ENCODE results near the gene GSPT1.

The GSPT1 gene

DNA sequence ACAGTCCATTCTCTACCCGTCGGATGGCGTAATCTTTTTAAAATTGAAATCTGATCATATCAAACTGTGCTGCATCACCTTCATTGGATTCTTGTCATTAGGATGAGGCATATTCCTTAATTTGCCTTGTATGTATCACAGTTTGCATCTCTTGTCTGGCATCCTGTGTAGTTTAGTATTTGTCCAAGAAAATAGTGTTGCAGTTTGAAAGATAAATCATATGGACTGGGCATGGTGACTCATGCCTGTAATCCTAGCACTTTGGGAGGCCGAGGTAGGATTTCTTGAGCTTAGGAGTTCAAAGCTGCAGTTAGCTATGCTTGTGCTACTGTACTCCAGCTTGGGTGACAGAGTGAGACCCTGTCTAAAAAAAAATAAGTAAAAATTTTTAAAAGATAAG, 58.6 kb downstream of the GSPT1 start:
- in situ Hi-C loops (cut with MboI; ENCODE audit: low pct_unique_long_range_greater_than_20kb, low sequenced_read_pairs, unreplicated experiment): loop anchor here (25.0 kb wide), 1 partner anchor 205 kb away; no protein-coding TSS in a partner anchor
- TF ChIP-seq, protein P1, sequence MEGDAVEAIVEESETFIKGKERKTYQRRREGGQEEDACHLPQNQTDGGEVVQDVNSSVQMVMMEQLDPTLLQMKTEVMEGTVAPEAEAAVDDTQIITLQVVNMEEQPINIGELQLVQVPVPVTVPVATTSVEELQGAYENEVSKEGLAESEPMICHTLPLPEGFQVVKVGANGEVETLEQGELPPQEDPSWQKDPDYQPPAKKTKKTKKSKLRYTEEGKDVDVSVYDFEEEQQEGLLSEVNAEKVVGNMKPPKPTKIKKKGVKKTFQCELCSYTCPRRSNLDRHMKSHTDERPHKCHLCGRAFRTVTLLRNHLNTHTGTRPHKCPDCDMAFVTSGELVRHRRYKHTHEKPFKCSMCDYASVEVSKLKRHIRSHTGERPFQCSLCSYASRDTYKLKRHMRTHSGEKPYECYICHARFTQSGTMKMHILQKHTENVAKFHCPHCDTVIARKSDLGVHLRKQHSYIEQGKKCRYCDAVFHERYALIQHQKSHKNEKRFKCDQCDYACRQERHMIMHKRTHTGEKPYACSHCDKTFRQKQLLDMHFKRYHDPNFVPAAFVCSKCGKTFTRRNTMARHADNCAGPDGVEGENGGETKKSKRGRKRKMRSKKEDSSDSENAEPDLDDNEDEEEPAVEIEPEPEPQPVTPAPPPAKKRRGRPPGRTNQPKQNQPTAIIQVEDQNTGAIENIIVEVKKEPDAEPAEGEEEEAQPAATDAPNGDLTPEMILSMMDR (IDR thresholded peaks at IDR 0.05; ENCODE audit: extremely low read depth, insufficient read depth, missing control alignments): no peak
- no peak for DNase-seq (ENCODE audit: low spot score)

DNA sequence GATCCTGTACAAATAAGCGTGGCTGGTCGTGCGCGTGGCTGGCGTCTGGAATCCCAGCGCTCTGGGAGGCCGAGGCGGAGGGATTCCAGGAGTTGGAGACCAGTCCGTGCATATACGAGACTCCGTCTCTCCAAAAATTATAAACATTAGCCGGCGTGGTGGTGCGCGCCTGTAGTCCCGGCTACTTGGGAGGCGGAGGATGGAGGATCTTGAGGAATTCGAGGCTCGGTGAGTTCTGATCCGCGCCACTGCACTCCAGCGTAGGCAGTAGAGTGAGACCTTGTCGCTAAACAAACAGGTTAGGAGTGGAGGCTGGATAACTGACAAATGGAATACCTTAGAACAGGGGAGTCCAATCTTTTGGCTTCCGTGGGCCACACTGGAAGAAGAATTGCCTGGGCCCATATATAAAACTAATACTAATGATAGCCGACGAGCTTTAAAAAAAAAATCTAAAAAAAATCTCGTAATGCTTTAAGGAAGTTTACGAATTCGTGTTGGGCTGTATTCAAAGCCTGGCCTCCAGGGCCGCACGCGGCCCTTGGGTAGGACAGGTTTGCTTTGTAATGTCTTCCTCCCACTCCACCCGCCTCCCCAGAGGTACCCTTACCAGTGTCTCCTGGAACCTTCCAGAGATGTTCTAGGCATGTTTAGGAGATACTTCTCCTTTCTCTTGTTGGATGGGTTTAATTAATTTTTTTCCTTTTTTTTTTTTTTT, 63.5 kb downstream of the GSPT1 start:
- no peak for DNase-seq (ENCODE audit: low spot score)
- in situ Hi-C loops (cut with MboI; ENCODE audit: low pct_unique_long_range_greater_than_20kb, low sequenced_read_pairs, unreplicated experiment): loop anchor here (25.0 kb wide), 1 partner anchor 210 kb away; no protein-coding TSS in a partner anchor
- TF ChIP-seq, protein P1 (IDR thresholded peaks at IDR 0.05; ENCODE audit: extremely low read depth, insufficient read depth, missing control alignments): no peak

DNA sequence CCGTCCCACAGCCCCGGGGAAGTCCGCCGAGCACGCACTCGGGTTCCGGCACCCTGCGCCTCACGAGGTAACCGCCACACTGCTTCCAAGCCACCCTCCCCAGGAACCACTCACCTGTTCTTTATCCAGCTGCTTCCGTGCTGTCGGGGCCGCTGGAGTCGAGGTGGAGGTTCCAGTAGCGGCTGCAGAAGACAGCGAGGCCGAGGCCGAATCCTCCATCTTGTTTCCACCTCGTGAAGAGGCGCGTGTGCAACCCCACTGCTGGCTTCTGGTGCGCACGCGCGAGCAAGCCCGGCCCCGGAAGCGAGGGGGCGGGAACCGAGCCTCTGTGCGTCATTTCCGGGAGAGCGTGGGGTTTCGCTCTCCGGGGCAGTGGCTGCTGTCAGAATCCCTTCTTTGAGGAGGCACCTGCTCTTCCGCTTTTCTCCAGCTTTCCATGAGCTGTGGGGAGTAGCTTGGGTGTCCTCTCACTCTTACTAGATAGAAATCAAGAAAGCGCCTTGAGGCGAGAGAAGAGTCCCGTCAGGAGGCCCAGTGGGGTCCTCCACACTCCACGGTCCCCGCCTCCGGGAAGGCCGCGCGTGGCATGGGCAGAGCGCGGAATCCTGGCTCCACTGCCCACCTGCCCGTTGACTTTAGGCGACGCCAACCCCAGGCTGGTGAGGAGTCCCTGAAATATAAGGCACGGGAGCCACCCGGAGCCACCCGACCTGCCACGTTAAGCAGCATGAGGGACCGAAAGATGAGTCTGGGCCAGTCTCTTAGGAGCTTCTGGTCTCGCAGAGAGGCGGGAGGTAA, 64.3 kb downstream of the GSPT1 start, which contains the start of gene RSL1D1:
Gene RSL1D1 (minus strand): TSS at position 249 of the 798 bp plus-strand sequence. CDS start 30 bp downstream, at position 219.
- TF ChIP-seq, protein P1 (IDR thresholded peaks at IDR 0.05; ENCODE audit: extremely low read depth, insufficient read depth, missing control alignments): no peak
- DNase-seq (ENCODE audit: low spot score): peak; percentile 96
- in situ Hi-C loops (cut with MboI; ENCODE audit: low pct_unique_long_range_greater_than_20kb, low sequenced_read_pairs, unreplicated experiment): loop anchor here (25.0 kb wide), 1 partner anchor 211 kb away; no protein-coding TSS in a partner anchor

DNA sequence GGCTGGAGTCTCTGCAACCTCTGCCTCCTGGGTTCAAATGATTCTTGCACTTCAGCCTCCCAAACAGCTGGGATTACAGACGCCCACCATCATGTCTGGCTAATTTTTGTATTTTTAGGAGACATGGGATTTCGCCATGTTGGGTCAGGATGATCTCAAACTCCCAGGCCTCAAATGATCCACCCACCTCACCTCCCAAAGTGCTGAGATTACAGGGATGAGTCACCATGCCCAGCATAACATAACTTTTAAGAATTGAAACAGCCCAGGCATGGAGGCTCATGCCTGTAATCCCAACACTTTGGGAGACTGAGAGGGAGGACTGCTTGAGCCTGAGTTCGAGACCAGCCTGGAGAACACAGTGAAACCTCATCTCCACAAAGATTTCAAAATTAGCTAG, 66.9 kb downstream of the GSPT1 start:
- DNase-seq (ENCODE audit: low spot score): no peak
- in situ Hi-C loops (cut with MboI; ENCODE audit: low pct_unique_long_range_greater_than_20kb, low sequenced_read_pairs, unreplicated experiment): no loop called here
- TF ChIP-seq, protein P1 (IDR thresholded peaks at IDR 0.05; ENCODE audit: extremely low read depth, insufficient read depth, missing control alignments): no peak

DNA sequence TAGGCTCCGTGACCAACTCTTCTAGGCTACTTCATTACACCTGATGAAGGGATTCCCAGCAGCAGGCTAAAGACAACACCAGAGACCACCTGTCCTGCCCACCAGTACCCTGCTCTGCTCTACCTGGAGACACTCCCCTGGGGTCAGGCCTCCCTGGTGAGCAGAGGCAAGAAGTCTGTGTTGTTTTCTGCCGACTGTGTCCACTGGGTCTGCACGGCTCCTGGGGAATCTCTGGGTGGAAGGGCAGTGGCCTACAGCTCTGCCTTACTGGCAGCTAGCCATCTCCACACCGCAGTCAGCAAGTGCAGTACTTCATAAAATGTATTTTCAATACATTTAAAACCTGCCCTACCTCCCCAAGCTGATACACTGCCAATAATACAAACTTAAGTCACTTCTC, 71.3 kb downstream of the GSPT1 start:
- in situ Hi-C loops (cut with MboI; ENCODE audit: low pct_unique_long_range_greater_than_20kb, low sequenced_read_pairs, unreplicated experiment): no loop called here
- TF ChIP-seq, protein P1 (IDR thresholded peaks at IDR 0.05; ENCODE audit: extremely low read depth, insufficient read depth, missing control alignments): no peak
- no peak for DNase-seq (ENCODE audit: low spot score)

DNA sequence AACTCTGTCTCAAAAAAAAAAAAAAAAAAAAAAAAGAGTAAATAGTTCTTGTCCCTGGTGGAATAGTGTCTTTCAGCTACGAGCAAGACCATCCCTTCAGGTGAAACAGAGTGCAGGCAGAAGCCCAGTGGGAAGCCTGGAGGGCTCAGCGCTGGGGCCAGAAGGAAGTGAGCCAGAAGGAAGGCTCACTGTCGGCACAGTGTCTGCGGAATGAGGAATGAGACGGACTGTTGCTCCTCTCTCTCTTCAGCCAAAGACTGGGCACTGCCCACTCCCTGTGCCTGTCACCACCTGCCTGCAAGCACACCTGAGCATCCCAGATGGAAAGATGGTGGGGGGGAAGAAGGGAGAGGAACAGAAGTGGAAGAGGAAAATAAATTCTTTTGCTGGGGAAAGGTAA, 71.9 kb downstream of the GSPT1 start:
- TF ChIP-seq, protein P1 (IDR thresholded peaks at IDR 0.05; ENCODE audit: extremely low read depth, insufficient read depth, missing control alignments): no peak
- no peak for DNase-seq (ENCODE audit: low spot score)
- in situ Hi-C loops (cut with MboI; ENCODE audit: low pct_unique_long_range_greater_than_20kb, low sequenced_read_pairs, unreplicated experiment): no loop called here
